ENCODE measurements around the gene TTLL11.

The TTLL11 gene

GRCh38 chr9:121833061-121833460 lies 260.0 kb downstream of the TTLL11 start:
- Histone ChIP-seq H3K27me3 (ENCODE audit: control insufficient read depth, low read length) (no peaks in the 10 kb centered on the region), H3K27ac (ENCODE audit: low read depth, low read length) (no peak overlapping the region), H3K4me2 (ENCODE audit: low read length) (no peak overlapping the region), H3K79me2 (ENCODE audit: control insufficient read depth, low read length) (no peaks in the 10 kb centered on the region), H4K20me1 (ENCODE audit: control insufficient read depth, insufficient read depth, low read depth, low read length) (no peaks in the 10 kb centered on the region), H3K9me2 (replicated peaks; ENCODE audit: control insufficient read depth, low read length) (no peaks in the 10 kb centered on the region), H3F3A (ENCODE audit: control insufficient read depth, insufficient read depth) (no peaks in the 10 kb centered on the region), H3K36me3 (ENCODE audit: control insufficient read depth, low read length) (no peaks in the 10 kb centered on the region), H3K9me3 (ENCODE audit: control insufficient read depth, insufficient read depth, low read length) (no peaks in the 10 kb centered on the region), H3K4me3 (ENCODE audit: low read length) (no peak overlapping the region), H3K4me1 (ENCODE audit: control insufficient read depth, low read length) (no peaks in the 10 kb centered on the region)
- TF ChIP-seq EZH2phosphoT487 (IDR thresholded peaks at IDR 0.05; ENCODE audit: borderline replicate concordance, low read length) (no peak), CTCF (IDR thresholded peaks at IDR 0.05; ENCODE audit: low read depth, low read length, poor library complexity, severe bottlenecking) (no peak)

- H4K20me1 ChIP-seq (ENCODE audit: control insufficient read depth, insufficient read depth, low read depth, low read length): no peaks in the 10 kb centered on the region
- no peaks in the 10 kb centered on the region for H3K9me3 ChIP-seq (ENCODE audit: control insufficient read depth, insufficient read depth, low read length)
- H3K79me2 ChIP-seq (ENCODE audit: control insufficient read depth, low read length): no peaks in the 10 kb centered on the region
- TF ChIP-seq CTCF (IDR thresholded peaks at IDR 0.05; ENCODE audit: low read depth, low read length, poor library complexity, severe bottlenecking) (no peak), EZH2phosphoT487 (IDR thresholded peaks at IDR 0.05; ENCODE audit: borderline replicate concordance, low read length) (no peak)
- no peaks in the 10 kb centered on the region for H3K27me3 ChIP-seq (ENCODE audit: control insufficient read depth, low read length)
- no peak overlapping the region for H3K27ac ChIP-seq (ENCODE audit: low read depth, low read length)
- no peaks in the 10 kb centered on the region for H3K4me1 ChIP-seq (ENCODE audit: control insufficient read depth, low read length)
- no peaks in the 10 kb centered on the region for H3K36me3 ChIP-seq (ENCODE audit: control insufficient read depth, low read length)
- no peaks in the 10 kb centered on the region for H3K9me2 ChIP-seq (replicated peaks; ENCODE audit: control insufficient read depth, low read length)
- H3F3A ChIP-seq (ENCODE audit: control insufficient read depth, insufficient read depth): no peaks in the 10 kb centered on the region
- H3K4me3 ChIP-seq (ENCODE audit: low read length): no peak overlapping the region
- H3K4me2 ChIP-seq (ENCODE audit: low read length): no peak overlapping the region
Measured at GRCh38 chr9:121831869-121832268, 261.2 kb downstream of the TTLL11 start.

GRCh38 chr9:121830441-121831140 lies 262.5 kb downstream of the TTLL11 start:
- TF ChIP-seq CTCF (IDR thresholded peaks at IDR 0.05; ENCODE audit: low read depth, low read length, poor library complexity, severe bottlenecking) (no peak), EZH2phosphoT487 (IDR thresholded peaks at IDR 0.05; ENCODE audit: borderline replicate concordance, low read length) (no peak)
- Histone ChIP-seq H3K79me2 (ENCODE audit: control insufficient read depth, low read length) (no peaks in the 10 kb centered on the region), H4K20me1 (ENCODE audit: control insufficient read depth, insufficient read depth, low read depth, low read length) (no peaks in the 10 kb centered on the region), H3K4me1 (ENCODE audit: control insufficient read depth, low read length) (no peaks in the 10 kb centered on the region), H3F3A (ENCODE audit: control insufficient read depth, insufficient read depth) (no peaks in the 10 kb centered on the region), H3K4me3 (ENCODE audit: low read length) (no peak overlapping the region), H3K9me2 (replicated peaks; ENCODE audit: control insufficient read depth, low read length) (no peaks in the 10 kb centered on the region), H3K27me3 (ENCODE audit: control insufficient read depth, low read length) (no peaks in the 10 kb centered on the region), H3K4me2 (ENCODE audit: low read length) (no peak overlapping the region), H3K27ac (ENCODE audit: low read depth, low read length) (no peak overlapping the region), H3K9me3 (ENCODE audit: control insufficient read depth, insufficient read depth, low read length) (no peaks in the 10 kb centered on the region), H3K36me3 (ENCODE audit: control insufficient read depth, low read length) (no peaks in the 10 kb centered on the region)

Measured in DOHH2 (cell line).